ENCODE data around the gene MUC4.
A peak's percentile ranks its signal among the peaks of the same experiment; 100 is the strongest.
"Not testable (repeated sequence)": the region's sequence is repeated elsewhere in the genome, so short reads cannot be mapped to it uniquely, and the experiment has no call there.

Gene MUC4

DNA sequence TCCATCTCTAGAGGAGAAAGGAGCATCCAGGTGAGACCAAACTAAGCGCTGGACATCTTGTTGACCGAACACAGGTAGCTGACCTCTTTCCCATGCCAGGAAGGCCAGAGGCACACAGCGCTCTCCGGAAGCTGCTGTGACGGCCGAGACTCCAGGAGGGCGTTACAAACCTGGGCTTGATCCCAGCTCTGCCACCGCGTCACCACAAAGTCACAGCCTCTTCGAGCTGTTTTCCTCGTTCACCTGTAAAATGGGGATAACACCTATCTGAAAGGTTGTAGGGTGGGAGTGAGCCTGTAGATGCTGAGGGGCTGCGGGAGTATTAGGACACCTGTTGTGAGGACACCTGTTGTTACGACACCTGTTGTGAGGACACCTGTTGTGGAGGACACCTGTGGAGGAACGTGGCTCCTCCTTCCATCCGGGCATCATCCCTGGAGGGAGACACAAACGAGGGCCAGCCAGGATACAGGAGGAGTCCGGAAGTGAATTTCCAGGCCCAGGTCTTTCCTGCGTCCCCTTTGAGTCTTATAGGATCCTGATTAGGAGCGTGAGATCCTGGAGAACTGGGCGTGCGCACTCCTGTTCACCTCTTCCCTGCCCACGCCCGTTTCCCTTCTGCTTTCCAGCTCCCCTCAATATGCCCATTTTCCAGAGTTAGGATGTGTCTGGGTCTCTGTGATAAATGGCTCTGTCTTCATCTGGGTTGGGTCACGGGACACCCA, 2.3 kb upstream of the MUC4 start:
- no peak for DNase-seq

DNA sequence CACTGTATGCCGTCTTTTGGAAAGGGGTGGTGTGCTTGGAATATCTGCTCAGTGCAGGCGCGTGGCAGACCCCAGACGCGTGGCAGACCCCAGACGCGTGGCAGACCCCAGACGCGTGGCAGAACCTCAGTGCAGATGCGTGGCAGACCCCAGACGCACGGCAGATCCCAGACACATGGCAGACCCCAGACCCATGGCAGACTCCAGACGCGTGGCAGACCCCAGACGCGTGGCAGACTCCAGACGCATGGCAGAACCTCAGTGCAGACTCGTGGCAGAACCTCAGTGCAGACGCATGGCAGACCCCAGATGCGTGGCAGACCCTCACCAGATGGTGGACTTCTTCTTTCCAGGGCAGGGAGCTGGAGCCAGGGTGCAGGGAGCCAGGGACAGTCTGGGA, 637 bp upstream of the MUC4 start:
- no peak for DNase-seq

- DNase-seq: no peak
These were observed 1.3 kb downstream of the MUC4 start for GRCh38 chr3:195810455-195810845.

GRCh38 chr3:195809796-195810454, 1.8 kb downstream of the MUC4 start:
- no peak for DNase-seq

DNA sequence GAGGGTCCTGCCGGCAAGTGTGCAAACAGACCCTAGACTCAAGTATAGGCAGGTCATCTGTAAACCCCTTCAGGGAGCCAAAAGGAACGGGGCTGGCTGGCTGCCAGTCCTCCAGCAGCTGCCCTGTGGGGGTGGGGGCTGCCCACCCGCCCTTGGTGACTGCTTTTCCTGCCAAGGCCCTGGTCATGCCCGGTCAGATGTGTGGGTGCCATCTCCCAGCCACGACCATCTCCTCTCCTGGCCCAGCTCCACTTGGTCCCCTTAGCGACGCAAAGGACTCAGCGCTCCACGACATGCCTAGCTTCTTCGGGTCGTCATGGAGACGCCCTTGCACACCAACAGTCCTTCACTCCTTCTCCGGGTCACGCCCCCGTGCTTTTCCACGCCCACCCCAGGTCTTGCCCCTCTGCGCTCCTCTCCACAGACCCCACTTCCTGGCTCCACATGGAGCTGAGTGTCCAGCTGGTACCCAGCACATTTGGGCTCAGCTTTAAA, 2.4 kb downstream of the MUC4 start:
- DNase-seq: peak in 1 of 56 donors; percentile 21

- DNase-seq: no peak
These were observed 2.9 kb downstream of the MUC4 start for GRCh38 chr3:195808741-195809290.

DNA sequence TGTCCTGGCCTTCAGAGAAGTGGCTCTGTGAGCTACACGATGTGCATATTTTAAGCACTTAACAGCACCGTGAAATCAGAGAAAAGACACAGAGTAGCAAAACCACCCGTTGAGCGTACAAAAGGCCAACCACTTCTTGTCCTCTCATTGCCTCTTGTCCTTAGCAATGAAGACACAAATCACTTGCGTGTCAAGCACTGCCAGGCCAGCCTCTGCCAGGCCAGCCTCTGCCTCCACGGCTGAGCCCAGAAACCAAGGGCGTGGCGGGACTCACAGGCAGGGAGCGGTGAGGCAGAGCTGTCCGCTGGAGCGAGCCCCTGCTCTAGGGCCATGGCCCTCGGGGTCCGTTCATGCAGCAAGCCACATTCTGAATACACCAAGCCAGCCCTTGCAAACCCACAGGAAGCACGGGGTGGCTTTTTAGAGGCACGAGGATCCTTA, 4.0 kb downstream of the MUC4 start:
- DNase-seq: no peak

GRCh38 chr3:195806916-195807231, 4.9 kb downstream of the MUC4 start:
- no peak for DNase-seq

DNA sequence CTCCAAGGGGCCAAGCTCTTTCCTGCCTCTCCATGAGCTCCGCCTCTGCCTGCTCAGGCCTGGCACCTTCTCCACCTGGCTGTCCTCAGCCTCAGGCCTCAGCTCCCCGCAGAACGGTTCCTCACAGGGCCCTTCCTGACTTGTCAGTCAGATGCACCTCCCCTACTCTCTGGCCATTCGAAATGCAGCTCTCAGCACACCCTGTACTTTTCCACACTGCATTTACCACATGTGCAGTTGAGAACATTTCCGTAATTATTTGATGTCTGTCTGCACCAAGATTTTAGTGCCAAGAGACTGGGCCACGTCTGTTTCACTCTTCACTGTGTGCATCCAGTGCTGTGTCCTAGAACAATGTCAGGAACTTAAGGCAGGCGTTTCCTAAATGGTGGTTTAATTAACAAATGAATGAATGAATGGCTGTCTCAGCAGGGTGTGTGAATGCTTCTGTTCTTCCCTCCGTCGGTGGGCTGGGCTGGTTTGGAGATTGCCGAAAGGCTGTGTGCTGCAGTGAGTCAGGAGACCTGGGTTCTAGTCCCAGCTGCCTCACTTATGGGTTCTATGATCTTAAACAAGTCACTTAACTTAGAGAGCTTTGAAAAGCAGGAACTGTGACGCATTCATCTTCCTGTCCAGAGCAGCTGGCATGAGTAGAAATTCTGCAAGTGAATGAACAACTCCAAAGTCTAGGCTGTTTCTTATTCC, 5.4 kb downstream of the MUC4 start:
- DNase-seq: no peak

- not testable (repeated sequence) for DNase-seq
These were observed 6.1 kb downstream of the MUC4 start for GRCh38 chr3:195805588-195805987.

GRCh38 chr3:195805181-195805580, 6.5 kb downstream of the MUC4 start:
- no peak for DNase-seq

DNA sequence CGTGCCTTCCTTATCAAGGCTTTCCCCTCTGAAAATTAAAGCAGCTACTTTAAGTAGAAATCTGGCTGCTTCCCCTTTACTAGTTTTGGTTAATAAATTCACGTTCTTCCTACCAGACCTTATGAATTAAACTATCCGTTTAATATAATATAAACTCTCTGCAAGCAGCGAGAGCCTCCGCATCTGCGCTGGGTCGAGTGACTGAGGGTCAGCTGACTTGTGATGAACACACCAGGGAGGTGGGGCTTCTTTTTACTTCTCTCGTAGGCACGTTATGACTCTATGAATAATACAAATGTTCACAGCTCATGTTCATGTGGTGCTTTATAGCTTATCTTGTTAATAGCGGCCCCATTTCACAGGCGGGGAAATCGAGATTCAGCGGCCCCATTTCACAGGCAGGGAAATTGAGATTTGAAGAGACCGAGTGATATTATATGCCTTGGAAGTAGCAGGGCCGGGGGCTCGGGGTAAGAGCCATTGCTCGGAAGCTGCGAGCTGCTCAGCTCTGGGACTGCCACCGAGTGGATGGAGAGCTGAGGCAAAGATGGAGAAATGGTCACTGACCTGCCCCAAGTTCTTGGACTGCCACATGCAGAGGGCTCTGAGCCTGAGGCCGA, 8.3 kb downstream of the MUC4 start:
- no peak for DNase-seq

DNA sequence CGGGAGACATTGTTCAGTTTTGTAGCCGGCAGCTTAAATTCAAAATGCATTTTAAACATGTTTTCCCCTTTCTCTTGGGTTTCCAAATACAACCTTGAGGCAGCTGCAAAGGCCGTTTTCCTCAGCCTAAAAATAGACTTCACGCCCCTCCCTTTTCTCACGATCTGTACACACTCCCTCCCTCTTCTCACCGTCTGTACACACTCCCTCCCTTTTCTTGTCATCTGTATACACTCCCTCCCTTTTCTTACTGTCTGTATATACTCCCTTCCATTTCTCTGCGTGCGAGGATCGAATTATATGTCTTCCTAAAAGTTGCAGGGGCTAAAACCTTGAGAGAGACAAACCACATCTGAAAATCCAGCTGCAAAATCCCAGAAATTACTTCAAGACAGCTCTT, 8.9 kb downstream of the MUC4 start:
- peak in 1 of 56 donors; percentile 3 for DNase-seq

GRCh38 chr3:195802261-195802701, 9.4 kb downstream of the MUC4 start:
- DNase-seq: no peak

GRCh38 chr3:195801251-195802183, 10.2 kb downstream of the MUC4 start:
- DNase-seq: no peak

- no peak for DNase-seq
These were observed 11.5 kb downstream of the MUC4 start for GRCh38 chr3:195800240-195800639.

DNA sequence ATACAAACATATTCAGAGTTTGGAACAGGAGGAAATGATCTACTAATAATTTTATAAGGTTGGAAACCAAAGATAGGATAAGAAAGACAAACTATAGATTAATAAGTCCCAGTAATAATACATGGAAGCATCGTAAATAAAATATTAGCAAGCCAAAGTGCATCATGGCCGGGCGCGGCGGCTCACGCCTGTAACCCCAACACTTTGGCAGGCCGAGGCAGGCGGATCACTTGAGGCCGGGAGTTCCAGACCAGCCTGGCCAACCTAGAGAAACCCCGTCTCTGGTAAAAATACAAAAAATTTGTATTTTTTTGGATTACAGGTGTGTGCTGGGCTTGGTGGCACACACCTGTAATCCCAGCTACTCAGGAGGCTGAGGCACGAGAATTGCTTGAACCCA, 14.9 kb downstream of the MUC4 start:
- no peak for DNase-seq

GRCh38 chr3:195794708-195795107, 17.0 kb downstream of the MUC4 start:
- no peak for DNase-seq

- not testable (repeated sequence) for DNase-seq
These were observed 19.1 kb downstream of the MUC4 start for GRCh38 chr3:195792621-195793020.

- no peak for DNase-seq
These were observed 20.8 kb downstream of the MUC4 start for GRCh38 chr3:195790901-195791300.
